Smooth muscle cell (in vitro differentiated cells): ENCODE measurements around the gene DMD. TPM values are rescaled to one million over a fixed set of nuclear protein-coding genes. Genes with fewer than 3 reads are reported as not detected.

Experiments used
- DNase-seq: peaks from one replicate; lab custom pipeline; 2025; ENCODE audit not compliant: unreplicated experiment; lab: John Stamatoyannopoulos, UW
- H2AFZ ChIP-seq: fragments of 200-600 bp; sonication (generic); 2 replicates; pipeline ENCODE4 v1.6.0; 2016; ENCODE audit warnings: antibody characterized with exemption, low read depth, mild to moderate bottlenecking
- H3F3A ChIP-seq: fragments of 200-600 bp; sonication (generic); 2 replicates; pipeline ENCODE4 v1.6.0; 2017; ENCODE audit warnings: antibody characterized with exemption, low read depth
- H3K27ac ChIP-seq: fragments of 200-600 bp; sonication (generic); 2 replicates; pipeline ENCODE4 v1.5.1; 2016; ENCODE audit warnings: low read depth, mild to moderate bottlenecking
- H3K27me3 ChIP-seq: fragments of 200-600 bp; sonication (generic); 2 replicates; pipeline ENCODE4 v1.6.1; 2016; ENCODE audit warnings: low read depth, mild to moderate bottlenecking
- H3K36me3 ChIP-seq: fragments of 200-600 bp; sonication (generic); 2 replicates; pipeline ENCODE4 v1.5.1; 2016; ENCODE audit warnings: low read depth
- H3K4me1 ChIP-seq: fragments of 200-600 bp; sonication (generic); 2 replicates; pipeline ENCODE4 v1.5.1; 2016; ENCODE audit warnings: low read depth
- H3K4me2 ChIP-seq: fragments of 200-600 bp; sonication (generic); 2 replicates; pipeline ENCODE4 v1.6.0; 2016; ENCODE audit warnings: mild to moderate bottlenecking
- H3K4me3 ChIP-seq: fragments of 200-600 bp; sonication (generic); 2 replicates; pipeline ENCODE4 v1.5.1; 2016; ENCODE audit warnings: mild to moderate bottlenecking
- H3K79me2 ChIP-seq: fragments of 200-600 bp; sonication (generic); 2 replicates; pipeline ENCODE4 v1.6.0; 2016; ENCODE audit warnings: low read depth, mild to moderate bottlenecking
- H3K9ac ChIP-seq: fragments of 200-600 bp; sonication (generic); 2 replicates; pipeline ENCODE4 v1.6.0; 2016; ENCODE audit warnings: low read depth
- H3K9me3 ChIP-seq: fragments of 200-600 bp; sonication (generic); replicated peaks from 2 replicates; pipeline ENCODE4 v1.5.1; 2016; ENCODE audit warnings: low read depth
- H4K20me1 ChIP-seq: fragments of 200-600 bp; sonication (generic); 2 replicates; pipeline ENCODE4 v1.6.0; 2016; ENCODE audit warnings: low read depth
- WGBS: methylation state at CpG from one replicate; pipeline ENCODE4 v1.1.7; 2016; ENCODE audit warnings: low lambda C conversion rate; 5-methylcytosine and 5-hydroxymethylcytosine counted together
- polyA plus RNA-seq: library from polyadenylated mRNA; unstranded; fragments of >200 nt; fragmentation: Nextera tagmentation; extraction: Ambion mirVana; gene quantifications from 2 replicates; pipeline ENCODE4 v1.2.1, GENCODE V29; 2016
- total RNA-seq: library from RNA; depleted of rRNA; stranded (reverse); fragments of >200 nt; gene quantifications from 2 replicates; pipeline ENCODE4 v1.2.3, GENCODE V29; 2014
- TF ChIP-seq, protein P1 (sequence below): fragments of 200-600 bp; sonication (generic); IDR thresholded peaks from 2 replicates; pipeline ENCODE4 v1.5.1; 2017; ENCODE audit warnings: borderline replicate concordance, mild to moderate bottlenecking, antibody characterized with exemption; ENCODE audit not compliant: insufficient read depth, poor library complexity, severe bottlenecking

The DMD gene
- total and polyA plus RNA-seq, 2 experiments from 2014 or later: 12.3 to 12.6 TPM

GRCh38 chrX:31743004-31743403, 1468.3 kb downstream of the DMD start:
- H3K4me2 ChIP-seq: no peak overlapping the region
- no peaks in the 10 kb centered on the region for H3K4me1 ChIP-seq
- H3F3A ChIP-seq: no peaks in the 10 kb centered on the region
- H4K20me1 ChIP-seq: no peaks in the 10 kb centered on the region
- DNase-seq: no peak
- no peak overlapping the region for H3K9ac ChIP-seq
- H3K27ac ChIP-seq: no peak overlapping the region
- no peak overlapping the region for H2AFZ ChIP-seq
- TF ChIP-seq, protein P1, sequence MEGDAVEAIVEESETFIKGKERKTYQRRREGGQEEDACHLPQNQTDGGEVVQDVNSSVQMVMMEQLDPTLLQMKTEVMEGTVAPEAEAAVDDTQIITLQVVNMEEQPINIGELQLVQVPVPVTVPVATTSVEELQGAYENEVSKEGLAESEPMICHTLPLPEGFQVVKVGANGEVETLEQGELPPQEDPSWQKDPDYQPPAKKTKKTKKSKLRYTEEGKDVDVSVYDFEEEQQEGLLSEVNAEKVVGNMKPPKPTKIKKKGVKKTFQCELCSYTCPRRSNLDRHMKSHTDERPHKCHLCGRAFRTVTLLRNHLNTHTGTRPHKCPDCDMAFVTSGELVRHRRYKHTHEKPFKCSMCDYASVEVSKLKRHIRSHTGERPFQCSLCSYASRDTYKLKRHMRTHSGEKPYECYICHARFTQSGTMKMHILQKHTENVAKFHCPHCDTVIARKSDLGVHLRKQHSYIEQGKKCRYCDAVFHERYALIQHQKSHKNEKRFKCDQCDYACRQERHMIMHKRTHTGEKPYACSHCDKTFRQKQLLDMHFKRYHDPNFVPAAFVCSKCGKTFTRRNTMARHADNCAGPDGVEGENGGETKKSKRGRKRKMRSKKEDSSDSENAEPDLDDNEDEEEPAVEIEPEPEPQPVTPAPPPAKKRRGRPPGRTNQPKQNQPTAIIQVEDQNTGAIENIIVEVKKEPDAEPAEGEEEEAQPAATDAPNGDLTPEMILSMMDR: no peak
- H3K4me3 ChIP-seq: no peak overlapping the region
- no peaks in the 10 kb centered on the region for H3K79me2 ChIP-seq
- no peaks in the 10 kb centered on the region for H3K27me3 ChIP-seq
- no peaks in the 10 kb centered on the region for H3K36me3 ChIP-seq
- no peaks in the 10 kb centered on the region for H3K9me3 ChIP-seq
- WGBS: 87% methylated on average over 4 of the region's 4 CpGs

DNA sequence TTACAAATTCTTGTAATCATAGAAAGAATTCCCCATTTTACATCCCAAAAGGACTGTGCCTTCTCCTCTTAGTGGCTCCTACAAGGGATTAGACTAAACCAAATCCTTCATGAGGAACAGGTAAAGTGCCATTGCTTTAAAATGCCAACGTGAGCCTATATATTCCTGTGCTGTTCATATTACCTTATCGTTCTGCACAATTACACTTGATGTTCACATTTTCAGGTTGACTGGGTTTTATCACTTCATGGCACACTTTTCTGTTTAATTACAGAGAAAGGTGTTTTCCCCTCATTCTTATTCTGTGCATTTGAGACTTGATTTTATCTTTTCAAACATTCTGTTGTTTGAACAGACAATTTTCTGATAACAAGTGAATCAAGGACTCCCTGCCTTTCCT, 1493.9 kb downstream of the DMD start:
- Histone ChIP-seq H3K9ac (no peak overlapping the region), H3K27me3 (no peaks in the 10 kb centered on the region), H3K4me1 (no peaks in the 10 kb centered on the region), H3K9me3 (no peaks in the 10 kb centered on the region), H4K20me1 (no peaks in the 10 kb centered on the region), H3K79me2 (no peaks in the 10 kb centered on the region), H3K36me3 (no peaks in the 10 kb centered on the region), H3K4me2 (no peak overlapping the region), H3K27ac (no peak overlapping the region), H3K4me3 (no peak overlapping the region), H3F3A (no peaks in the 10 kb centered on the region), H2AFZ (no peak overlapping the region)
- TF ChIP-seq, protein P1: no peak
- DNase-seq: no peak
- WGBS: 64% methylated on average over 2 of the region's 2 CpGs

DNA sequence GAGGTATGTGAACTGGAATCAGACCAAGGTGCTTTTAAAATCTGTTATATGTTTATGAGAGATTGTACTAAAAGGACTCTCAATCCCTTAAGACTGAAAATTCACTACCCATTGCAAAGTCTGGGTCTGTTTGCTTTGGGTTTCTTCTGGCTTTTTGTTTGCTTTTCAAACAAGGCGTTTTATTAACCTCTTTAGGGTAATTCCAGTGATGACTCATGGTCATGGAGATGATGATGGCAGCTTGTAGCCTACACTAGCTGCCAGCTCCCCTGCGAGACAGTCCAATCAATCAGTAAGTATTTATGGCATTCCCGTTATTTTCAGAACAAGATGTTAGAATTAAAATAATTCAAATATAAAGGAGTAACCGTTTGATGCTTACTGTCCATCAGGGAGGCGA, 1495.7 kb downstream of the DMD start:
- no peaks in the 10 kb centered on the region for H3K79me2 ChIP-seq
- no peaks in the 10 kb centered on the region for H3K9me3 ChIP-seq
- H3K27ac ChIP-seq: no peak overlapping the region
- no peak for DNase-seq
- H2AFZ ChIP-seq: no peak overlapping the region
- no peaks in the 10 kb centered on the region for H3K4me1 ChIP-seq
- H3F3A ChIP-seq: no peaks in the 10 kb centered on the region
- H3K9ac ChIP-seq: no peak overlapping the region
- no peak overlapping the region for H3K4me3 ChIP-seq
- WGBS: 68% methylated on average over 5 of the region's 5 CpGs
- TF ChIP-seq, protein P1: no peak
- H3K27me3 ChIP-seq: no peaks in the 10 kb centered on the region
- H3K4me2 ChIP-seq: no peak overlapping the region
- H3K36me3 ChIP-seq: no peaks in the 10 kb centered on the region
- no peaks in the 10 kb centered on the region for H4K20me1 ChIP-seq

- H2AFZ ChIP-seq: no peak overlapping the region
- H3K27ac ChIP-seq: no peak overlapping the region
- H3K4me3 ChIP-seq: no peak overlapping the region
- no peaks in the 10 kb centered on the region for H3K4me1 ChIP-seq
- no peak overlapping the region for H3K9ac ChIP-seq
- no peaks in the 10 kb centered on the region for H3K27me3 ChIP-seq
- TF ChIP-seq, protein P1: no peak
- WGBS: 83% methylated on average over 3 of the region's 3 CpGs
- no peaks in the 10 kb centered on the region for H4K20me1 ChIP-seq
- H3K9me3 ChIP-seq: no peaks in the 10 kb centered on the region
- no peak for DNase-seq
- H3K79me2 ChIP-seq: no peaks in the 10 kb centered on the region
- no peak overlapping the region for H3K4me2 ChIP-seq
- H3F3A ChIP-seq: no peaks in the 10 kb centered on the region
- H3K36me3 ChIP-seq: no peaks in the 10 kb centered on the region
Observed at GRCh38 chrX:31714797-31715196, 1496.6 kb downstream of the DMD start.
